B cell (primary cell): ENCODE measurements around the gene TMEM130. TPM values are rescaled to one million over a fixed set of nuclear protein-coding genes. Genes with fewer than 3 reads are reported as not detected.

Experiments
- ATAC-seq: fragments of 200-7000 bp; cut with Tn5 transposase; one replicate; pipeline ENCODE4 v1.10.0; 2021; ENCODE audit warnings: low read depth, mild to moderate bottlenecking, moderate number of reproducible peaks, moderate library complexity
- CTCF ChIA-PET: fragments of 350-600 bp; sonication (Branson Sonifier 250); formaldehyde crosslinking; loops from one replicate; lab custom pipeline; 2021; ENCODE audit warnings: antibody characterized with exemption, inconsistent platforms; lab: Charles Lee
- POLR2A ChIA-PET: fragments of 350-600 bp; sonication (Branson Sonifier 250); formaldehyde crosslinking; loops from one replicate; lab custom pipeline; 2021; ENCODE audit warnings: antibody characterized with exemption; lab: Charles Lee
- DNase-seq: peaks from one replicate; pipeline ENCODE4 v3.0.0; 2013
- H2AFZ ChIP-seq: 2 replicates; pipeline ENCODE4 v1.6.1; 2012; ENCODE audit warnings: mild to moderate bottlenecking, low read depth, low read length; ENCODE audit not compliant: insufficient read depth, poor library complexity, severe bottlenecking
- H3K27ac ChIP-seq, 2 donors: 1 replicate in 1 of 2; 2 replicates in 1 of 2; pipeline ENCODE4 v1.5.1; 2012 to 2013; ENCODE audit warnings: low read length in 2 of 2, mild to moderate bottlenecking in 2 of 2, moderate library complexity in 1 of 2
- H3K27me3 ChIP-seq, 4 experiments: fragments of 200-600 bp in 1 of 4; sonication (generic) in 1 of 4; replicated peaks in 1 of 4; 1 replicate in 2 of 4; 2 replicates in 2 of 4; pipeline versions ENCODE4 v1.6.1 to v1.7.0; 2013 to 2016; ENCODE audit warnings: low read length in 3 of 4, mild to moderate bottlenecking in 2 of 4, mixed read lengths in 1 of 4, moderate library complexity in 1 of 4; ENCODE audit not compliant: insufficient read depth in 4 of 4, control insufficient read depth in 3 of 4; ENCODE audit errors: control extremely low read depth in 1 of 4
- H3K36me3 ChIP-seq, 2 experiments: replicated peaks in 1 of 2; 1 replicate in 1 of 2; 2 replicates in 1 of 2; pipeline versions ENCODE4 v1.6.1 to v1.7.1; 2013; ENCODE audit warnings: low read length in 1 of 2; ENCODE audit not compliant: insufficient read depth in 2 of 2, control insufficient read depth in 1 of 2; ENCODE audit errors: control extremely low read depth in 1 of 2, extremely low read depth in 1 of 2
- H3K4me1 ChIP-seq, 2 donors: fragments of 200-600 bp in 1 of 2; sonication (generic) in 1 of 2; 1 replicate in 1 of 2; 2 replicates in 1 of 2; pipeline versions ENCODE4 v1.5.1 to v1.6.1; 2013 to 2017; ENCODE audit warnings: low read length in 2 of 2; ENCODE audit not compliant: control insufficient read depth in 2 of 2, insufficient read depth in 2 of 2
- H3K4me2 ChIP-seq: replicated peaks from 2 replicates; pipeline ENCODE3; 2012; ENCODE audit warnings: mild to moderate bottlenecking, low read depth, low read length; ENCODE audit not compliant: poor library complexity, severe bottlenecking
- H3K4me3 ChIP-seq, 5 experiments: fragments of 200-600 bp in 1 of 5; sonication (generic) in 1 of 5; 1 replicate in 3 of 5; 2 replicates in 2 of 5; pipeline versions ENCODE4 v1.5.1 to v1.7.0; 2011 to 2016; ENCODE audit warnings: low read length in 4 of 5, mild to moderate bottlenecking in 4 of 5, low read depth in 2 of 5, control low read depth in 1 of 5, moderate library complexity in 1 of 5; ENCODE audit not compliant: insufficient read depth in 1 of 5; ENCODE audit errors: control extremely low read depth in 1 of 5, extremely low read depth in 1 of 5
- H3K79me2 ChIP-seq: fragments of 200-600 bp; sonication (generic); one replicate; pipeline ENCODE4 v1.6.0; 2016; ENCODE audit warnings: low read length; ENCODE audit not compliant: control insufficient read depth, insufficient read depth
- H3K9ac ChIP-seq: fragments of 200-600 bp; sonication (generic); 2 replicates; pipeline ENCODE4 v1.6.1; 2017; ENCODE audit warnings: mild to moderate bottlenecking, low read length, moderate library complexity
- H3K9me3 ChIP-seq, 3 donors: one replicate each; pipeline versions ENCODE4 v1.6.1 to v1.7.1; 2013; ENCODE audit warnings: low read length in 2 of 3; ENCODE audit not compliant: control insufficient read depth in 2 of 3, insufficient read depth in 1 of 3; ENCODE audit errors: control extremely low read depth in 1 of 3
- H4K20me1 ChIP-seq: 2 replicates; pipeline ENCODE4 v1.6.0; 2012; ENCODE audit warnings: mild to moderate bottlenecking, low read length; ENCODE audit not compliant: insufficient read depth, control insufficient read depth, poor library complexity, severe bottlenecking
- H3K27ac Mint-ChIP-seq: one replicate; pipeline ENCODE4 v1.8.0; 2021; ENCODE audit warnings: mixed read lengths
- H3K27me3 Mint-ChIP-seq: one replicate; pipeline ENCODE4 v1.8.0; 2021; ENCODE audit warnings: mixed read lengths
- H3K4me1 Mint-ChIP-seq: one replicate; pipeline ENCODE4 v1.8.0; 2021; ENCODE audit warnings: mixed read lengths
- H3K4me3 Mint-ChIP-seq: one replicate; pipeline ENCODE4 v1.8.0; 2021; ENCODE audit warnings: mixed read lengths
- H3K9me3 Mint-ChIP-seq: one replicate; pipeline ENCODE4 v1.8.0; 2022; ENCODE audit warnings: mixed read lengths; ENCODE audit not compliant: insufficient read depth
- CTCF ChIP-seq: fragments of 200-600 bp; IDR thresholded peaks from one replicate; pipeline ENCODE4 v1.8.0; 2022; ENCODE audit warnings: antibody characterized with exemption, mild to moderate bottlenecking
- EZH2 ChIP-seq: IDR thresholded peaks from 2 replicates; pipeline ENCODE4 v1.6.1; 2012; ENCODE audit warnings: borderline replicate concordance, low read depth, mild to moderate bottlenecking, moderate library complexity, low read length; ENCODE audit not compliant: insufficient read depth, poor library complexity, severe bottlenecking
- WGBS: methylation state at CpG from one replicate; pipeline ENCODE4 v1.1.5; 2013; ENCODE audit warnings: missing lambda C conversion rate; ENCODE audit not compliant: insufficient coverage; 5-methylcytosine and 5-hydroxymethylcytosine counted together
- intact Hi-C: fragments of 100-400 bp; cut with micrococcal nuclease; formaldehyde crosslinking; loops from one replicate; pipeline ENCODE4 v1.10.0; 2022
- polyA plus RNA-seq: library from polyadenylated mRNA; depleted of rRNA; stranded (reverse); fragments of >200 nt; gene quantifications from 2 replicates; pipeline ENCODE4 v1.2.3, GENCODE V29; 2012
- small RNA-seq: library from RNA; depleted of rRNA; stranded (forward); fragments of <200 nt; gene quantifications from one replicate; pipeline ENCODE3, GENCODE V24; 2012; ENCODE audit warnings: low replicate concordance, low read depth; ENCODE audit not compliant: insufficient read length
- total RNA-seq, 2 donors: library from RNA; stranded (reverse); fragments of 120-200 nt in 1 of 2; gene quantifications; 1 replicate in 1 of 2; 2 replicates in 1 of 2; pipeline versions ENCODE4 v1.2.3 to v1.2.4, GENCODE V29; 2013 to 2022

Gene TMEM130
- total and polyA plus RNA-seq, 2 donors (not counting 1 experiment from before 2014, with no cell fraction given) = 0.20 TPM; not detected in 1

- Histone ChIP-seq H2AFZ (no peak overlapping the region), H4K20me1 (no peaks in the 10 kb centered on the region), H3K4me2 (no peak overlapping the region), H3K9ac (no peak overlapping the region), H3K79me2 (no peaks in the 10 kb centered on the region), H3K4me1 (peaks cover 5 to 6% of the 10 kb centered on the region in 2 donors), H3K4me3 (no peak overlapping the region), H3K27ac (no peak overlapping the region), H3K9me3 (peaks cover 3 to 15% (median 14%) of the 10 kb centered on the region in 3 donors), H3K36me3 (no peaks in the 10 kb centered on the region), H3K27me3 (peaks cover 0 to 23% (median 4%) of the 10 kb centered on the region in 4 experiments)
- peaks cover 22% of the 10 kb centered on the region for H3K27me3 Mint-ChIP-seq
- intact Hi-C loops = no loop called here
- H3K9me3 Mint-ChIP-seq = peaks cover 9% of the 10 kb centered on the region
- no peak overlapping the region for H3K27ac Mint-ChIP-seq
- TF ChIP-seq EZH2 = no peak
- TF ChIP-seq CTCF = no peak
- WGBS = 57% methylated on average over 7 of the region's 8 CpGs
- H3K4me3 Mint-ChIP-seq = no peak overlapping the region
- ATAC-seq (no peak), DNase-seq (no peak)
- ChIA-PET POLR2A (no interaction called here), CTCF (no interaction called here)
- peaks cover 6% of the 10 kb centered on the region for H3K4me1 Mint-ChIP-seq
These were observed 72.7 kb downstream of the TMEM130 start for GRCh38 chr7:98797150-98797549.

Small RNA genes within 50 kb of the gene (small RNA-seq; reads per million reads assigned to genes)
- 5.1 reads per million, percentile 69 among the genes with 10 or more reads in this experiment for gene MIR3609

Other genes with a start within 250 kb of the TMEM130 start
- 102 and 107 TPM in 2 replicates for gene TRRAP, start 8.5 kb upstream of the TMEM130 start, total RNA-seq
- gene TRRAP, start 8.5 kb upstream of the TMEM130 start, polyA plus RNA-seq = 24.2 and 25.4 TPM in 2 replicates